Neural progenitor cell (in vitro differentiated cells): ENCODE results near the gene ZNF451.

ENCODE experiments used
- CTCF ChIP-seq: fragments of 200-600 bp; sonication (generic); IDR thresholded peaks from 2 replicates; pipeline ENCODE4 v1.5.1; 2017; ENCODE audit warnings: antibody characterized with exemption, mild to moderate bottlenecking
- EZH2 ChIP-seq: fragments of 200-600 bp; sonication (generic); IDR thresholded peaks from 2 replicates; pipeline ENCODE4 v1.6.1; 2017; ENCODE audit warnings: antibody characterized with exemption, mild to moderate bottlenecking, moderate library complexity
- EZH2phosphoT487 ChIP-seq: fragments of 200-600 bp; sonication (generic); IDR thresholded peaks from 2 replicates; pipeline ENCODE4 v1.6.1; 2017; ENCODE audit warnings: antibody characterized with exemption

- TF ChIP-seq CTCF (peak; percentile 19), EZH2 (no peak), EZH2phosphoT487 (no peak)
Observed at GRCh38 chr6:57190140-57190539, 100.2 kb downstream of the ZNF451 start.
